Ishikawa (cell line): ENCODE measurements around the gene UBE2Q2.

Experiments used
- CEBPB ChIP-seq: IDR thresholded peaks from 2 replicates; pipeline ENCODE4 v1.6.1; 2012
- CREB1 ChIP-seq: IDR thresholded peaks from 2 replicates; pipeline ENCODE4 v1.6.1; 2012; ENCODE audit warnings: low read depth
- EGR1 ChIP-seq: IDR thresholded peaks from 2 replicates; pipeline ENCODE4 v1.6.1; 2012
- EP300 ChIP-seq: IDR thresholded peaks from 2 replicates; pipeline ENCODE4 v1.6.1; 2012; ENCODE audit warnings: borderline replicate concordance
- FOXM1 ChIP-seq: IDR thresholded peaks from 2 replicates; pipeline ENCODE4 v1.6.1; 2012; ENCODE audit warnings: low read depth, borderline replicate concordance
- MAX ChIP-seq: IDR thresholded peaks from 2 replicates; pipeline ENCODE4 v1.6.1; 2012
- NFIC ChIP-seq: IDR thresholded peaks from 2 replicates; pipeline ENCODE4 v1.6.1; 2012
- RAD21 ChIP-seq: IDR thresholded peaks from 2 replicates; pipeline ENCODE4 v1.6.1; 2012; ENCODE audit warnings: low read depth
- REST ChIP-seq: IDR thresholded peaks from 2 replicates; pipeline ENCODE4 v1.6.1; 2012; ENCODE audit warnings: low read depth, mild to moderate bottlenecking
- TAF1 ChIP-seq: IDR thresholded peaks from 2 replicates; pipeline ENCODE4 v1.6.1; 2012; ENCODE audit warnings: low read depth, mild to moderate bottlenecking
- TCF12 ChIP-seq: IDR thresholded peaks from 2 replicates; pipeline ENCODE4 v1.6.1; 2012; ENCODE audit warnings: low read depth
- TEAD4 ChIP-seq: IDR thresholded peaks from 2 replicates; pipeline ENCODE4 v1.6.1; 2012
- USF1 ChIP-seq: IDR thresholded peaks from 2 replicates; pipeline ENCODE4 v1.6.1; 2012
- YY1 ChIP-seq: IDR thresholded peaks from 2 replicates; pipeline ENCODE4 v1.6.1; 2012; ENCODE audit warnings: low read depth
- ZBTB7A ChIP-seq: IDR thresholded peaks from 2 replicates; pipeline ENCODE4 v1.6.1; 2012; ENCODE audit warnings: low read depth

The UBE2Q2 gene

GRCh38 chr15:75862796-75863195 lies 19.5 kb downstream of the UBE2Q2 start:
- TF ChIP-seq TAF1: no peak
- no peak for TF ChIP-seq CEBPB
- no peak for TF ChIP-seq TCF12
- no peak for TF ChIP-seq FOXM1

- TF ChIP-seq CEBPB (no peak), YY1 (no peak), REST (no peak), TAF1 (no peak), CREB1 (no peak), RAD21 (no peak), FOXM1 (no peak), TCF12 (no peak), EP300 (no peak)
Observed at GRCh38 chr15:75864213-75865059, 21.2 kb downstream of the UBE2Q2 start.

DNA sequence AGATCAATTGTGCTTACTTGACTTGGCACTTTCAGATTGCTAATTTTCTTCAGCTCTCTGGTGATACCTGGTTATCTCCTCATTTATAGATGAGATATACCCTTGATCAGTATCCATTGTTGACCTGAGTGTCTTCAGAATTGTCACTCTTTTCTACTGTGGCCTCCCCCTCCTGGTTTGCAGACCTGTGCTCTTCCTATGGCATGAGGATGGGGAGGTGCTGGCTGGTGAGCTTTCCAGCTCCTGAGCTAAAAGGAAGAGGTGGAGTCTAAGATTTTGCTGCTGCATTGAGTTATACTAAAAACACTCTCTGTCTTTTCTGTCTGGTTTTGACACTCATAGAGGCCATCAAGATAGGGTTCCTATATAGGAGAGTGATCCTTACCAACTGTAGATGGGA lies 23.7 kb downstream of the UBE2Q2 start:
- TF ChIP-seq CREB1 (no peak), TAF1 (no peak), USF1 (no peak), EGR1 (no peak), EP300 (no peak), NFIC (no peak), RAD21 (no peak), ZBTB7A (no peak), TEAD4 (no peak), TCF12 (no peak), FOXM1 (no peak), YY1 (no peak)

DNA sequence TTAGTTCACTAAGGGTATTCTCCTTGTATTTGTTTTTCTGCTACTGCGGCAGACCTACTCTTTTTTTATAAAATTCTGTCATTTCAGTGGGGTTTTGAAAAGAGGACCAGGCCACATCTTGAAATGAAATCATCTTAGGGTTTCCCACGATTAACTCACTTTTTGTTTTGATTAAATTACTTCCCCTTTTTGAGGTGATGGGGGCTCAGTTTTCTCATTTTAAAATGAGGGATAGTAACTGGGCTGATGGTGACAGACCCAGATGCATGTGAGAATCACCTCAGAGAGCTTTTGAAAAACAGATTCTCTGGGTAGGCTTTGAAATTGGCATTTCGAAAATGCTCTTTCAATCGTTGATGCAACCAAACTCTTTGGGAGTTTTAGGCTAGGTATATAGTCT lies 24.2 kb downstream of the UBE2Q2 start:
- TF ChIP-seq RAD21: no peak
- TF ChIP-seq TAF1: no peak
- TF ChIP-seq TEAD4: no peak
- TF ChIP-seq FOXM1: no peak
- TF ChIP-seq CREB1: no peak
- no peak for TF ChIP-seq EP300
- TF ChIP-seq ZBTB7A: no peak

DNA sequence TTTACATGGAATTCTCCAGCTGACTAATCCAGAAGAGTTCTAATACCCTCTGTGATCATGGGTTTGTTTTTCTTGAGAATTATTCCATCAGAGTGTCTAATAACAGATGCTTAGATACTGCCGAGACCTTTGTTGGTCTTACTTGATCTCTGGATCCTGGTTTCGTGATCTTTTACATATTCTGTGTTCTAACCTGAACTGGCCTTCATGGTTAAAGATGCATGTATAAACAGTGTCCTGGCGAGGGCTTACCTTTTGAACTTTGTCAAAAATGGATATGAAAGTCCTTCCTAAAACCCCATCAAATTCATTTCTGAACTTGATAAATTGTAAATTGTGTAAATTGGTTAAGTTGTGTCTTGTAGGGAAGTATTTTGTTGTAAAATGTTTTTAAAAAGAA lies 24.8 kb downstream of the UBE2Q2 start:
- TF ChIP-seq MAX (no peak), YY1 (no peak), RAD21 (no peak), TAF1 (no peak)

DNA sequence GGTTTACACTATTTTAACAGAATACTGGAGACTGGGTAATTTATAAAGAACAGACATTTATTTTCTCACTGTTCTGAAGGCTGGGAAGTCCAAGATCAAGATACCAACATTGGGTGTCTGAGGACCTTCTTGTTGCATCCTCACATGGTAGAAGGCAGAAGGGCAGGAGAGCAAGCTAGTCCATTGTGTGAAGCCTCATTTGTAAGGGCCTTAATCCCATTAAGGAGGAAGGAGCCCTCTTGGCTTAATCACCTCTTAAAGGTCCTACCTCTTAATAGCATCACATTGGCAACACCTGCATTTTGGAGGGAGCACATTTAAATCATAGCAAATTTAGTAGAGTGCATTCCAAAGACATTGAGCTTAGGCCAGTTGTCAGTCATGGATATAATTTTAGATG lies 26.2 kb downstream of the UBE2Q2 start:
- TF ChIP-seq REST: no peak
- TF ChIP-seq CREB1: no peak
- no peak for TF ChIP-seq RAD21
- TF ChIP-seq EGR1: no peak
- no peak for TF ChIP-seq TAF1
- no peak for TF ChIP-seq TCF12
- no peak for TF ChIP-seq EP300
- TF ChIP-seq USF1: no peak
- no peak for TF ChIP-seq MAX
- TF ChIP-seq NFIC: no peak
- no peak for TF ChIP-seq TEAD4
- TF ChIP-seq ZBTB7A: no peak
- no peak for TF ChIP-seq CEBPB
- TF ChIP-seq YY1: no peak
- TF ChIP-seq FOXM1: no peak
